HepG2 (cell line): ENCODE data around the gene FAM78A. TPM values are rescaled to one million over a fixed set of nuclear protein-coding genes. Genes with fewer than 3 reads are reported as not detected.

Experiments used
- ATAC-seq: fragments of 200-7000 bp; cut with Tn5 transposase; 3 replicates; pipeline ENCODE4 v1.9.1; 2020; ENCODE audit warnings: mild to moderate bottlenecking, moderate library complexity
- BruUV-seq: library from RNA; stranded (reverse); fragments of 400-500 nt; replicated peaks from 2 replicates; lab custom pipeline; 2021; lab: Mats Ljungman, UMichigan
- CTCF ChIA-PET: fragments of 300-600 bp; formaldehyde crosslinking; extraction: SDS; loops from one replicate; lab custom pipeline; 2021; ENCODE audit warnings: low total read pairs, inconsistent platforms, low intra/inter-chr PET ratio; lab: Yijun Ruan, JAX
- POLR2A ChIA-PET: fragments of 350-600 bp; sonication (Branson Sonifier 250); formaldehyde crosslinking; loops from one replicate; lab custom pipeline; 2020; ENCODE audit warnings: antibody characterized with exemption, inconsistent platforms; lab: Yijun Ruan, JAX
- DNase-seq: peaks from one replicate; pipeline ENCODE4 v3.0.0-alpha.2; 2015; ENCODE audit warnings: low spot score
- FAIRE-seq: peaks from 3 replicates; lab custom pipeline; 2011; peaks lifted over from hg19 to GRCh38; lab: Jason Lieb, UNC
- H2AFZ ChIP-seq: one replicate; pipeline ENCODE4 v1.6.1; 2011; ENCODE audit warnings: low read length, inconsistent platforms
- H3K27ac ChIP-seq: fragments of 300-600 bp; 3 replicates; pipeline ENCODE4 v1.8.0; 2011; ENCODE audit warnings: mixed run types, mild to moderate bottlenecking, mixed read lengths, low read length, inconsistent platforms; ENCODE audit not compliant: insufficient read depth; ENCODE audit errors: extremely low read length
- H3K27me3 ChIP-seq, 2 experiments: fragments of 200-600 bp in 1 of 2; 2 replicates in 1 of 2; 3 replicates in 1 of 2; pipeline versions ENCODE4 v1.6.0 to v1.8.0; 2011; ENCODE audit warnings: low read length in 2 of 2, mild to moderate bottlenecking in 2 of 2, moderate library complexity in 2 of 2, inconsistent platforms in 1 of 2; ENCODE audit not compliant: insufficient read depth in 2 of 2, control insufficient read depth in 1 of 2
- H3K36me3 ChIP-seq, 2 experiments: fragments of 200-600 bp in 1 of 2; replicated peaks in 1 of 2; 2 replicates in 1 of 2; 3 replicates in 1 of 2; pipeline versions ENCODE4 v1.5.1 to v1.8.0; 2011; ENCODE audit warnings: low read length in 2 of 2, inconsistent platforms in 1 of 2; ENCODE audit not compliant: insufficient read depth in 2 of 2, control insufficient read depth in 1 of 2
- H3K4me1 ChIP-seq: 2 replicates; pipeline ENCODE4 v1.5.1; 2012; ENCODE audit warnings: low read length, inconsistent platforms; ENCODE audit not compliant: insufficient read depth
- H3K4me2 ChIP-seq: 2 replicates; pipeline ENCODE4 v1.6.0; 2011; ENCODE audit warnings: low read depth, low read length, inconsistent platforms
- H3K4me3 ChIP-seq, 3 experiments: fragments of 200-600 bp in 1 of 3; sonication (generic), shearing (Covaris generic) in 1 of 3; replicated peaks in 1 of 3; 2 replicates each; pipeline ENCODE4 v1.5.1; 2011 to 2016; ENCODE audit warnings: low read length in 3 of 3, inconsistent platforms in 2 of 3, low read depth in 2 of 3, mild to moderate bottlenecking in 2 of 3, control low read depth in 1 of 3, mixed read lengths in 1 of 3; ENCODE audit not compliant: insufficient read depth in 1 of 3
- H3K79me2 ChIP-seq: one replicate; pipeline ENCODE4 v1.6.1; 2011; ENCODE audit warnings: low read length, inconsistent platforms; ENCODE audit not compliant: insufficient read depth
- H3K9ac ChIP-seq: 2 replicates; pipeline ENCODE4 v1.6.0; 2011; ENCODE audit warnings: mild to moderate bottlenecking, low read depth, low read length, inconsistent platforms; ENCODE audit not compliant: insufficient read depth
- H3K9me3 ChIP-seq: 2 replicates; pipeline ENCODE4 v1.5.1; 2012; ENCODE audit warnings: mild to moderate bottlenecking, low read length
- H4K20me1 ChIP-seq: 2 replicates; pipeline ENCODE4 v1.6.0; 2011; ENCODE audit warnings: inconsistent platforms, mild to moderate bottlenecking, low read length, moderate library complexity; ENCODE audit not compliant: insufficient read depth
- HNF4G ChIP-seq, 2 experiments: sonication (generic) in 1 of 2; formaldehyde crosslinking in 1 of 2; IDR thresholded peaks; 2 replicates each; pipeline versions ENCODE4 v1.4.0 to v1.6.1; 2011 to 2020; ENCODE audit warnings: borderline replicate concordance in 2 of 2, low read depth in 2 of 2, mild to moderate bottlenecking in 2 of 2, low read length in 1 of 2, missing genetic modification reagents in 1 of 2, moderate library complexity in 1 of 2
- MAFK ChIP-seq, 2 experiments: IDR thresholded peaks in 1 of 2; conservative IDR thresholded peaks in 1 of 2; 2 replicates each; pipeline ENCODE4 v1.6.1; 2011; ENCODE audit warnings: improper control_type of control experiment in 2 of 2, low read length in 2 of 2
- ZBTB4 ChIP-seq: sonication (generic); formaldehyde crosslinking; IDR thresholded peaks from 2 replicates; pipeline ENCODE4 v1.4.0; 2020; ENCODE audit warnings: missing genetic modification reagents, mild to moderate bottlenecking, borderline replicate concordance
- ZNF704 ChIP-seq: sonication (generic); formaldehyde crosslinking; IDR thresholded peaks from 2 replicates; pipeline ENCODE4 v1.8.1; 2023; ENCODE audit warnings: mild to moderate bottlenecking, inconsistent platforms, moderate library complexity, missing genetic modification reagents, borderline replicate concordance
- WGBS: methylation state at CpG from one replicate; pipeline ENCODE4 v1.1.6; 2017; ENCODE audit warnings: low lambda C conversion rate; 5-methylcytosine and 5-hydroxymethylcytosine counted together
- in situ Hi-C: cut with HindIII; loops from 2 replicates; pipeline ENCODE4 v1.10.0; 2017; ENCODE audit warnings: low pct_unique_long_range_greater_than_20kb; ENCODE audit not compliant: extremely low pct_ligation_motif_present
- intact Hi-C: fragments of 100-400 bp; cut with micrococcal nuclease; formaldehyde crosslinking; loops from one replicate; pipeline ENCODE4 v1.10.0; 2022; ENCODE audit not compliant: unreplicated experiment
- polyA plus RNA-seq, 8 experiments: library from polyadenylated mRNA; depleted of rRNA in 3 of 8; stranded (reverse) in 7 of 8; unstranded in 1 of 8; fragments of >200 nt; fragmentation: Illumina TruSeq in 4 of 8; extraction: Trizol in 4 of 8; gene quantifications; 2 replicates each; pipeline versions ENCODE4 v1.2.1 to v1.2.3, GENCODE V29; 2011 to 2016; ENCODE audit warnings: low read depth in 4 of 8, missing spikeins in 1 of 8, mixed read lengths in 1 of 8; ENCODE audit not compliant: insufficient read depth in 1 of 8
- total RNA-seq, 5 experiments: library from RNA; depleted of rRNA; stranded (reverse); fragments of >200 nt; fragmentation: Illumina TruSeq; extraction: Trizol; gene quantifications; 2 replicates each; pipeline ENCODE4 v1.2.3, GENCODE V29; 2016; ENCODE audit warnings: low read depth in 1 of 5

Gene FAM78A
- total and polyA plus RNA-seq, 2 of the 13 experiments (the other 11 are each of a cell fraction or from before 2014, with no cell fraction given), result 0.18 to 0.62 TPM

GRCh38 chr9:131216806-131217205 lies 59.5 kb downstream of the FAM78A start:
- Histone ChIP-seq H3K27me3 (no peaks in the 10 kb centered on the region), H2AFZ (no peak overlapping the region), H3K79me2 (no peaks in the 10 kb centered on the region), H3K4me2 (no peak overlapping the region), H3K27ac (no peak overlapping the region), H3K9me3 (no peaks in the 10 kb centered on the region), H3K9ac (no peak overlapping the region), H4K20me1 (no peaks in the 10 kb centered on the region), H3K36me3 (peaks cover 5 to 40% of the 10 kb centered on the region in 2 experiments), H3K4me1 (no peaks in the 10 kb centered on the region), H3K4me3 (no peak overlapping the region)
- ATAC-seq (no peak), FAIRE-seq (no peak), DNase-seq (no peak)
- intact Hi-C loops, result no loop called here
- TF ChIP-seq MAFK (conservative IDR thresholded peaks at IDR 0.05 in 1 of 2, IDR thresholded peaks at IDR 0.05 in 1 of 2; ENCODE audit: low read length in 2 of 2) (no peak), ZBTB4 (CRISPR knock-in tag) (no peak), HNF4G (IDR thresholded peaks at IDR 0.05; ENCODE audit: borderline replicate concordance, low read depth, low read length) (no peak), HNF4G (CRISPR knock-in tag; IDR thresholded peaks at IDR 0.05; ENCODE audit: borderline replicate concordance, low read depth) (no peak), ZNF704 (CRISPR knock-in tag) (no peak)
- ChIA-PET CTCF (no interaction called here), POLR2A (no interaction called here)
- in situ Hi-C loops, result no loop called here
- no TSS peak for BruUV-seq
- WGBS, result 100% methylated on average over 4 of the region's 4 CpGs
